Stimulated activated CD4-positive, alpha-beta T cell treated with anti-CD3 and anti-CD28 coated beads, Interleukin-4, amount 100 ng/mL, for 24 hours (primary cell): ENCODE results near the gene C4BPA.

Source experiments
- DNase-seq: peaks from one replicate; pipeline ENCODE4 v3.0.0-alpha.2; 2020

C4BPA gene

DNA sequence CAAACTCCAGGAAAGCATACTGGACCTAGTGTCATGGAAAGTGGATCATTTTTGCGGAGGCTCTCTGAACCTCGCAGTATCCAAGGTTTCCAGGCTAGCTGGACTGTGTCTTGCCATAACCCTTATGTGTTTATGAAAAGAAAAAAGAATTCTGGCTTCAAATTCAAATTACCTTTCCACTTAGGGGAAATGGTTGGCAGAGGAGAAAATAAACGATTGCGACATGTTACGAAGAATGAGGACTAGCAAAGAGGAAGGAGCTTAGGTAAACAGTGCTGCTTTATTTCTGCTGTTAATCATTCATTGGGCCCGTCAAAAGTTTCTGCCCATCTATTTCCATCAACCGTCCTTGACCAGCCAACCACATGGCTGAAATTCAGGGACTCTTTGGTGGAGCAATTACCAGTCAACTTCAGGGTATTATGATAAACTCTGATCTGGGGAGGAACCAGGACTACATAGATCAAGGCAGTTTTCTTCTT, at the start of gene C4BPA:
Gene C4BPA, plus strand, starts transcription at position 342 of the 482 bp plus-strand sequence. CDS start 8,793 bp downstream, outside the sequence.
- DNase-seq = no peak

DNA sequence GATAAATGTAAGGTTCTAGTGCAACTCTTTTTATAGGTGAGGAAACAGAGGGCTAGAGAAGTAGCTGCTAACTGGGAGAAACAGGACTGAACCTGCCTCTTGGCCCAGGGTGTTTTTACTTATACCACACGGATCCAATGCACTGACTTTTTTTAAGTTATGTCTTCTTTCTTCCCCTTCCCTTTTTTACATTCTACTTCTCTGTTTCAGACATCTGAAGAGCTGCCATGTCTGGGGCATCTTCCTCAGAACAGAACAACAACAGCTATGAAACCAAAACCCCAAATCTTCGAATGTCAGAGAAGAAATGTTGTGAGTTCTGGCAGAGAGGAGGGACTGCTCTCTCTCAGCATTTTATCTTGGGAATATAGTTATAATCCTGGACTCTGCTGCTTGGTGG, 49.5 kb upstream of the C4BPA start:
- no peak for DNase-seq

DNA sequence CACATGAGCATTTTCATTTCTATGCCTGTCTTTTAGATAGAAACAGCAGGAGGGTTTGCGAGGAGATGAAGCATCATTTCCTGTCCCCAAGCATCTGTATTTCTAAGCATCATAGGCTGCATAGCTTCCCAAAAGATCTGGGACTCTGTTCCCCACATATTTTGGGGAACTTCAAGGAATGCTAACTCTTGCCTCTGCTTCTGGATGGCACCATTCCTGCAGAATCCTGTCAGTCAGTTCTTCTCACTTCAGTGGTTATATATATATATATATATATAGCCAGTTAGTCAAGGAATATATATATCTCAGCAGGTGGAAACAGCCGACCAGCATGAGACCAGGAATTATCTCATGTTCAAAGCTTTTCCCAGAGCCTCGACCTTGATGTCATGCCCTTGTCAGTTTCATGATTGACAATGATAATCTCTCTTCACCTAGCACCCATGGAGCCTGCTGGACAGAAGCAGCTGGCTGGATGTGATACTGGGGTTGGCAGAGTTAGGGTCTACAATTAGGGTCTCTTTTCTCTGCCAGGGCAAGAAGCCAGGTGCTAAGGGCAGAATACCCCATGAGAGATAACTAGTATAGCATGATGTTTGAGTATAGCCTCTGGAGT, 48.5 kb upstream of the C4BPA start:
- no peak for DNase-seq

DNA sequence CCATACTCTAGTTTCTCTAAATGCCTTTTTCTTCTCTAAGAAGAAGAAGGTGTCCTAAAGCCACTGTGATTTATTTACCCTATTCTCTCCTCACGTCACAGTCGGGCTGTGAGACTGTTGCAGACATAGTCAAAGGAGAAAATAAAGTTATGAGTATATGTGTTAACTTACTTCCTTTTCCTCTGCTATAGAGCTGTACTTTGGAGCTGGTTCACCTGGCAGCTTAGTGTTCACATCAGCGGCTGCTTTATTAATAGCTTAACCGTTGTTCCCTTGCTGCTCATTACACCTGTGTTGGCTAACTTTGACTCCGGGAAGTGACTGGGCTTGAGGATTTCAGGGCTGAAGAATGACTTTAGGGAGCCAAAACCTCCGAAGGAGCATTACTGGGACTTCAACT, 47.4 kb upstream of the C4BPA start:
- DNase-seq = no peak

DNA sequence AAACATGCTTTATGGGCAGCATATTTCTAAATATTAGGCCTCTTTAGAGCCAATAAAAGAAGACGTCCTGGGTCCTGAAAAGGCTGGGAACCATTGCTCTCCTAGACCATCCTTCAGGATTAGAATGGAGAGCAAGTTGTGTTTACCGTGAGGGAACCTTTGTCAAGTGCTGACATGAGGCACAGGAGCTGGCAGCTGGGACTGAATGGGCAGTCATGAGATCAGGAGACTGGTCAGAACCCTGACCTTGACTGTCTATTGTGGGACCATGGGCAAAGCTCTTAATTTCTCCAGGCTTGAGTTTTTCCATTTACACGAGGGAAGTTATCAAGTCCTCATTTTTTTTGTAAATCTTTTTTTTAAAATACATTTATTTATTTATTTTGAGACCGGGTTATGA, 45.8 kb upstream of the C4BPA start:
- DNase-seq = no peak

DNA sequence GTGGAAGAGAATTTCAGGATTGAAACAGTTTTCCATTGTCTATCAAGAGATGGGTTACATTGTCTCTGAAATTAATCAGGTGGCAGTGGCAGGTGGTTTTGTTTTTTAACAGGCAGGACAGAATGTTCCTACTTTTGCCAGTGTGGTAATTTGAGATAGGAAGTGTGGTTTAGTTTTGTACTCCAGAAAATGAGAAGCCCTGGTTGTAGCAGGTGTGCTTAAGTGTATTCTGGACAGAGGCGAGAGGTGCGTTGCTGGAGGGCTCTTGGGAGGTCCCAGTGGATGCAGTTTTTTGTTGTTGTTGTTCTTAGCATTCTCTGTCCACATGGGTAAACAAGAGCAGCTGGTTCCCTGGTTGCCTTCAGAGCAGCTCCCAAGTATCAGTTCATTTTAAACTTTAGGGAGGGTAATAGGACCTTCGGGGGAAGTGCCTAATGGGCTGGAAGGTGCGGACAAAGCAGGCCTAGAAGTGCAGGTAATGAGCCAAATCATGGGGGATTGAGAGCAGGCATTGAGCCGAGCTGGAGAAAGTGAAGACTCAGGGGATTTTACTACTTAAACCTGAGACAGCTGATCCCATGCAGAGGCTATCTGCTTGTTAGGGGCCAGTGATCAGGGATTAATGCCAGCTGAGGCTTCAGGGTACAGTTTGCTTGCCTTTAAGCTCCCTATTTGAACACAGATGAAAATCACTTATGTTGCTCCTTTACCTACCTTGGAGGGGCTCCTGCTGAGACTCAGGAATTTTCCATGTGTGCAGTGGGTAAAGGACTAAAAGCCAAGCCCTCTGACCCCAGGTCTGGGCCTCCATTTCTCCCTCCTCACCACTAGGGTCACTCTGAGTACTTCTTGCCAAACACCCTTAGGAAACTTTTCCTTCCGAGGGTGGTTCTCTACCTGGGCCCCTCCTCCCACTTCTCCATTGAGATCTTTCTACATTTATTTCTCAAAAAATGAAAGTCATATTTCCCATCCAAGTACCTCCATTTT, 44.9 kb upstream of the C4BPA start:
- DNase-seq = no peak

DNA sequence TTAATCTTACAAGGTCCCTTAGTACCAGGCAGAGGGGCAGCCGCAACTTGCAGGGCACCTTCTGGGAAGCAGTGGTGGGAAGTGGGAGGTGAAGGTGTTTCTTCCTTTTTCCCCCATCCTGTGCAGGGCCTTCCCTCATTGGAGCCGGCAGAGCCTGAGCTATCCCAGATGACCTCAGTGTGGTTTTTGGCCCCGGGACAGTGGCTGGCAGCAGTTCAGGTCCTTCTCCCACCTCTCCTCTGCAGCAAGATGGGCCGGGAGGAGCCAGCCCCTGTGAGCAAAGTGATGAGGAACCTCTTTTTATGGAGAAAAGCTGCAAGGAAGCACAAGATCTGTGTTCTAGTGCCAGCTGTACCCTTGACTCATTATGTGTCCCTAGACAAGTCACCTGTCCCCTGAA, 44.2 kb upstream of the C4BPA start:
- no peak for DNase-seq

DNA sequence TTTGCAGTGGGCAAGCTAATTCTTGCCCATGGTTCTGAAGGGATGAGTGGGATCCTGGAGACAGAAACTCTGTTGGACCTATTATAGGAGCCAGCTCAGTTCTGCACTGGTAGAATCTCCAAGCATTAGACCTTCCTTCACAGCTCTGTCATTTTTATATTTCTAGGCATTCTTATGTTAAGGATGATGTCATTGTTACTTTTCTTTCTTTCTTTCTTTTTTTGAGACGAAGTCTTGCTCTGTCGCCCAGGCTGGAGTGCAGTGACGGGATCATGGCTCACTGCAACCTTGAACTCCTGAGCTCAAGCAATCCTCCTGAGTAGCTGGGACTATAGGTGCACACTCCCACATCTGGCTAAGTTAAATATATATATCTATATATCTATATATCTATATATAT, 43.4 kb upstream of the C4BPA start:
- no peak for DNase-seq

DNA sequence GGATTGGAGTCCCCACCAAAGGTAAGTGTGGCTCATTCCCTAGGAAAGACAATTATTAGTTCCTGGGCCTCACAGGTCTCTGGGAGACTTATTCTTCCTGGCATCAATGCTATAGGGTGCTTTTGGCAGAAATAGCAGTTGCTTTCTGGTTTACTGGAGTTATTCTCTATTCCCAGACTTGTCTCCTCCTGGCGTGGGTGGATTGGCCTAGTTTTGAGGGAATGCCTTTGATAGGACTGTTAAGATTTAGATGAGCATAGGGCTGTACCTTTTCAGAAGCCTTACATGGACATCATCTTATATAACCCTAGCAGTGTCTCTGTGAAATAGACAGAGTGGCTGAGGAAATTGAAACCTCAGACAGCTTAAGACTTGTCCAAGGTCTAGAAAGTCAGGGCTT, 42.0 kb upstream of the C4BPA start:
- DNase-seq = no peak

DNA sequence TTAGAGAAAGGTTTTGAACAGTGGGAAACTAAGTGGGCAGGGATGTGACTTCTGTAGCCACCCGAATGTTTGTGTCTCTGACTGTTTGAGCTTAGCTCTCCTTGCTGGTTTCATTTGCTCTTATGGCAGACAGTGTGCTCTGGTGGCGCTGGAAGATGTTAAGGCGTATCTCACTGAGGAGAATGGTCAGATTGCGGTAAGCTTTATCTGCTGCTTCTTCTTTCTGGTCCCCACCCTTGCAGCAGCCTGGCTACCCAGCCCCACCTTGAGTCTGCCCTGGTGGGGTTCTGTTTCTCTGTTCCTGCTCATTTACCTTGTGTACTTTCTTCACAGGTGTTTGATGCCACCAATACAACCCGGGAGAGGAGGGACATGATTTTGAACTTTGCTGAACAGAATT, 41.0 kb upstream of the C4BPA start:
- DNase-seq = no peak

DNA sequence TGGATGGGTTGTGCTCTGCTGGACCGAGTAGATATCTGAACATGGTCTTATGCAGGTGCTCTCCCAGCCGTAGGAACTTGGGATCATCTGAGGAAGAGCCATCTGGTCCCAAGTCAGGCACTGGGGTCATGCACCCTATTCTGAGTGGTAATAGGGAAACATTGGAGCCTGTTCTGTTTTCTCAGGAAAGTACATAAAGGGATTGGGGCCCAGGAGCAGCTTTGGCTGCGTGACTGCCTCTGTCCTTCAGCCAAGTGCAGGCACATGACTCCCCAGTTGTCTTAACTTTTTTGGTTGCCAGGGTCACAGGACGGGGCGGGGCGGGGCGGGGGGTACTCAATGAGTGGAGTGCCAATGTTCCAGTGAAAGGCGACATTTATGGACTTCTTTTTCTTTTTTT, 39.5 kb upstream of the C4BPA start:
- no peak for DNase-seq

DNA sequence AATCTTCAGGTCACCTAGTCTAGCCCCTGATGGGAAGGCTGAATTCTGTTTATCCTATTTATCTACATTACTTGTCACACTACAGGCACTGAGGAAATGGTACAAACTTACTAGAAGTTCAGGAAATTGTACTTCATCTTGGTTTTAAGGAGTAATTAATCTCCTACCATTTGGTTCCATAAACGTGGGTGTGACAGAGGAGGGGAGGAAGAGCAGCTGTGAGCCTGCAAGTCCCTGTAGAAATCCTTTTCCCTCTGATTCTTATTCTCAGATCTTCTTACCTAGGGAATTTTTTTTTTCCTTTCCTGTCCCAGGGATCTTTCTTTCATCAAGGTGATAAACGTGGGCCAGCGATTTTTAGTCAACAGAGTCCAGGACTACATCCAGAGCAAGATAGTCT, 36.8 kb upstream of the C4BPA start:
- no peak for DNase-seq

DNA sequence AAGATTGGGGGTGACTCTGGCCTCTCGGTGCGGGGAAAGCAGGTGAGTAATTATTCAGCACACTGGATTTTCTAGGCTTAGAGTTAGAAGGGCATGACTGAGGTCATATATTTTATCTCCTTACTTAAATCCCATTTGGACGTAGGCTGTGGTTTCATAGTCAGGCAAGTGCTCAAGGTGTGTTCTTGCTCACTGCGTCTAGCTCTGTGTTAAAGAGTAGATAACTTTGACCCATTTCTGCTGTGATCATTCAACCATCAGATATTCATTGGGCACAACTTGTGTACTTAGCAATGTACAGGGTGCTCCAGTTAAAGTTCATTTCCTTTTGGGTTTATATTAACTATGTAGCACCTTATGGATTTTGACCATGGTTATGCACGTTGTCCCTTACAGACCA, 36.4 kb upstream of the C4BPA start:
- no peak for DNase-seq

DNA sequence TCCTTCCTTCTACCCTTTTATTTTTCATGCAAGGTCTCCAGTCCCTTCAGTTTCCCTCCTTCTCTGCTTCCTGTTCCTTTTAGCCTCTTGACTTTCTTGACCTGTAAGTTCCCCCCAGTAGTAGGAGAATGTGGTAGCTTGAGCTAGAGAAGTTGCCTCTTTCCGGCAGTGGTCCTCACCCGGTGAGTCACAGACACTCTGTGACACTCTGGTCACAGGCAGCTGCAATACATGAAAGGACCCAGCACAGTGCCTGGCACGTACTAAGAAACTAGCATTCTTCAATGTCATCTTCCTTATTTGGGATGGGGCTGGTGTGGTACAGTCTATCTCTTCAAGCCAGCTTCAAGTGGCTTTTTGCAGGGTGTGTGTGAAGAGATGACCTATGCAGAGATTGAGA, 35.0 kb upstream of the C4BPA start:
- DNase-seq = no peak

DNA sequence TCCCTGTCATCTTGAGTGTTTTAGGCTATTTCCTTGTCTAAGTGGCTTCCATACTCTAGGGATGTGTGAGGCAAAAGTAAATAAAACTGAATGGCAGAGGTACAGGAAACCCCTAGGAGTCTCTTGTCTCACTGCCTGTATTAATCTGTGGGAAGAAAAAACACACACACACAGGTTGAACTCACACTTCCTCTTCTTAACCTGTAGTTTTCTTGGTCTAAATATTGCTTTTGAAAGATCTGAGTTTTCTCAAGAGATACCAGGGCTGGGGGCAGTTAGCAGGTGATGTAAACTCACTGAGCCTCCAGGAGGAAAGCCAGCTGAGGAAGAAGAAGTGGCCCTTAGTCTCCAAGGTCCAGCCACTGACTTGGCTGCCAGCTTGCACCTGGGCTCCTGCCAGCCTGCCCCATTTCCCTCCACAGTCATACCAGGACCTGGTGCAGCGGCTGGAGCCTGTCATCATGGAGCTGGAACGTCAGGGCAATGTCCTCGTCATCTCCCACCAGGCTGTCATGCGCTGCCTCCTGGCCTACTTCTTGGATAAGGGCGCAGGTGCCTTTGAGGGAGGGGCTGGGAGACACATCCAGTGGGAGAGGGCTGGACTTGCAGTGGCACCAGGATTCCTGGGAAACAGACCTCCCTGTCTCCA, 34.1 kb upstream of the C4BPA start:
- DNase-seq = no peak

DNA sequence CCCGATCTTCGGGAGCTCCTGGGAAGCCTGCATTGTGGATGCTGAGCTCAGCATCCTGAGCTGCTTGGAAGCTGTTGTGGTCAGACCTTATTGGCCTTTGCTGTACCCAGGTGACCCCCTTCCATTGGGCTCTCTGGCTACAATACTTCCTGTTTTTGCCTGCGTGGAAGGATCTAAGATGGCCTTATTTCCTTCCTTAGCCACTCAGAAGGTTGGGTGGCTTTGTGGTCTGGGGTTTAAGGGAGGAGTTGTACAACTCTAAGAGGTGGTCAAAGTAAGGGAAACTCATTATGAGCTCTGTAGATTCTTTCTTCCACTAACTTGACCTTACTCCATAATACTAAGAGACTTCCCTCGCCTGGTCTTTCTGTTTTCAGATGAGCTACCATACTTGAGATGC, 33.2 kb upstream of the C4BPA start:
- DNase-seq = no peak

DNA sequence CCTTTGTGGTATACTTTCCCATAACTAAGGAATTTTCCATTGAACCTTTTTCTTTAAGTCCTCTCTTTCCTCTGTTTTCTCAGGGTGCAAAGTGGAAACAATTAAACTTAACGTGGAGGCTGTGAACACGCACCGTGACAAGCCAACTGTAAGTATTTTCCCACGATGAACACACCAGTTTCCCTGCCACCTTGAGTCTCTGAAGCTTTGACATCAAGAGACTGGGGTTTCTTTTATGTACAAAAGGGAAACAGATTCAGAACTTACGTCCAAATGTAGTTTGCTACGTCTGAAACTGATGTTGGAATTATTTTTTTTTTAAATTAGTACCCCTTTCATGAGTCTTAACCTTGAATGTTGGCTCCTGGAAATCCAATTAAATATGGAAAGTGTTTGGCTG, 32.6 kb upstream of the C4BPA start:
- no peak for DNase-seq

DNA sequence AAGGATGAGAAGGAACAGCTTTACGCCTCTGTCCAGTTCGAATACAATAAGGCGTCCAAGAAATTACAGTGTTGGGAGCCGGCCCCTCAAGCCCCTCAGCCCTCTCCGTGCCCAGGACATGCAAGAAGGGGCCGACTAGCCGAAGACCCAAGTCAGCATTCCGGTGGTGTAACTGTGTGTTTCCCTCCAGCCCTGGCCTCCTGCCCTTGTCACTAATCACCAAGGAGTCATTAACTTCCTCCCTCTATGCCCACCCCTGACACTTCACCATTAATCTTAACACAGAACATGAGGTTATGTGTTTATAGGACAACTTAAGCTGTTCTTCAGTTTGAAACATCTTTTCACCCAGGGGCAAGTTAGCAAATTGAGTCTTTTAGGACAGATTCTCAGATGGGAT, 31.8 kb upstream of the C4BPA start:
- no peak for DNase-seq

DNA sequence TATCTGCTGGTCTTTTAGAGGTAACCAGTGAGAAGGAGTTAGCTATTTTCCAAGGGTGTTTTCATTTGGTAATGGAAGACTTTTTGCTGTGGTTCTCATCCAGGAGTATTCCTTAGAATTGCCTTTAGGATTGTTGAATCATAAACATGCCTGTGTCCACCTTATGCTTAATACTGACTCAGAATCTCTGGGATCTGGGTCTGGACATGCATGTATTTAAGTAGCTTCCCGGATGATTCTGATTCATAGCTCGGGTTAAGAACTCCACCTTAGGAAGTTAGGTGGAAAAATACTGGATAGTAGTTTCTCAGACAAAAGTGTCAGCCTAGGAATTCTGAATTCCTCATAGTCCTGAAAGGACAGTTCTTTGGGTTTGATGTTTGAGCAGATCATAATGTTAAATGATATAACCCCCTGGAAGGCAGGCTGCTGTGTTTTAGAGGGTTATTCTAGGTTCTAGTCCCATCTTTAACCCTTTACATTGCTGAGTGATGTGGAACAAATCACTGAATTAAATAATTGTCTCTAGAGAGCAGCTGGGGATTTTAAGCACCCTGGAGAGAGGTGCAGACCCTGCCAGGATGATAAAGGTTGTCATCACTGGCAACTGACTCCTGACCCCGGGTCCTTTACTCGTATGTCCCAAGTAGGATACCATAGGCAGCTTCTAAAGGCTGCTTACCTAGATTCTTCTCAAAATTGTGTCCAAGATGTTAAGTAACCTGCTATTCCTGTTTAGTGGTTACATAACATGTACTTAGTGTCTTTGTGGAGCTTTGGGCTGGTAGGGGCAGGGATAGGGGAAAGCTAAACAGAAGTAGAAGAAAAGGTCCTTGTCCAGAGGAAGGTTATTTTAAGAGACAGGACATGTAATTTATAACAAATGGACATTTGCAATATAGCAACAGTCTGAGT, 29.9 kb upstream of the C4BPA start:
- DNase-seq = no peak

DNA sequence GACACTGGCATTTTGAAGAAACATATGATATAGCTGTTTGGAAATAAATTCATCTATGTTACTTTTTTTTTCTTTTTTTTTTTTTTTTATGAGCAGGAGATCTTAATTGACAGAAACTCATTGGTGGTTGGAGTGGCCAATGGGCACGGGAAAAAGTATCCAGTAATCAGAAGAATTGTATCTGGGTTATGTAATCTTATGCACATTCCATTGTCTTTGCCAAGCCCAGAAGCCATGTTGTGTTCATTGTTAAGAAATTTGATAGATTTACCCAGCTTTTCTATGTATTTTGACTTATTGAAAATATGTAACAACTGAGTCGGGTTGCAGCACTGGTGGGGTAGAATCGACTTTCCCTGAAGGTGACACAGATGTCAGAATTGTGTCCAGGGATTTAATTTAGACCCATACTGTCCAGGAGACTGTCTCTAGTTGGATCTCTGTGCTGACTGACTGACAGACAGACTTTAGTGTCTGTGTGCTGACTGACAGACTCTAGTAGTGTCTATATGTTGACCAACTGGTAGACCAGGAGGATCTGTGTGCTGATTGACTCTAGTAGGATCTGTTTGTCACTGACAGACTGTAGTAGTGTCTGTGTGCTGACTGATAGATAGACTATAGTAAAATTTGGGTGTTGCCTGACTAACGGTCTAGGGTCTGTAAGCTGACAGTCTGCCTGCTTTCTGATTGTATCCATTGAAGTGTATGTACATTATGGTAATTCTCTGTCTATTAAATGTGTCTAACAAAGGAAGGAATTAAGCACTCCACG, 27.7 kb upstream of the C4BPA start:
- no peak for DNase-seq

DNA sequence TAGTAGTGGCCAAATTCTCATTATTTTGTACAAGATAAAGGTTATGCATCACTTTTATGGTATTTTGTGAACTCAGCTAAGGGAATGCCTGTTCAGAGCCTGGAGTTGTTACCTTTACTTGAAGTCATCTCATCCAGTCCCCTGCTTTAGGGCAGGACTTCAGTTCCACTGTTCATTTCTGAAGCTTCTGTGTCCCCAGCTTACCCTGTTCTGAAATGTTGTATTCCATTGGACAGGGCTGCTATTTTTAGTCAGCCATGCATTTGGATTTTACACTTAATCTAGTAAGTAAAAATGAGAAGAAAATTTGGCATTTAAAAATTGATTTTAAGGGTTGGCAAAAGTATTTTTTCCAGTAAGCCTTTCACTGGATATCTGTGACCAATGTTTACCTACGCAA, 27.0 kb upstream of the C4BPA start:
- DNase-seq = no peak
